Astrocyte (in vitro differentiated cells and primary cell): ENCODE results near the gene ACP4.
"Not testable (repeated sequence)": the region's sequence is repeated elsewhere in the genome, so short reads cannot be mapped to it uniquely, and the experiment has no call there.

Source experiments
- CTCF ChIP-seq: IDR thresholded peaks from 2 replicates; pipeline ENCODE4 v1.5.1; 2011; ENCODE audit warnings: low read depth, mild to moderate bottlenecking, inconsistent platforms, low read length, moderate library complexity; ENCODE audit not compliant: insufficient read depth
- EZH2 ChIP-seq: IDR thresholded peaks from 2 replicates; pipeline ENCODE4 v1.6.1; 2012; ENCODE audit warnings: mild to moderate bottlenecking, low read length, inconsistent platforms; ENCODE audit not compliant: insufficient read depth

- not testable (repeated sequence) for TF ChIP-seq CTCF, EZH2
These were observed 6.4 kb upstream of the ACP4 start for GRCh38 chr19:50783848-50784152.
